Breast epithelium (tissue), 4 donors: ENCODE data around the gene PARD3B. TPM values are rescaled to one million over a fixed set of nuclear protein-coding genes. Genes with fewer than 3 reads are reported as not detected.

ENCODE experiments used
- DNase-seq, 2 donors: peaks; one replicate each; pipeline ENCODE4 v3.0.0-alpha.2; 2019; ENCODE audit warnings: low spot score in 2 of 2
- H3K27ac ChIP-seq, 2 donors: fragments of 200-600 bp; sonication (generic) in 1 of 2; one replicate each; pipeline ENCODE4 v1.5.1; 2016 to 2019; ENCODE audit warnings: mild to moderate bottlenecking in 1 of 2
- H3K27me3 ChIP-seq, 2 donors: fragments of 200-600 bp; sonication (generic) in 1 of 2; one replicate each; pipeline versions ENCODE4 v1.5.1 to v1.6.0; 2017 to 2019; ENCODE audit warnings: control low read depth in 1 of 2, mild to moderate bottlenecking in 1 of 2
- H3K36me3 ChIP-seq: fragments of 200-600 bp; one replicate; pipeline ENCODE4 v1.5.1; 2019
- H3K4me1 ChIP-seq, 2 donors: fragments of 200-600 bp; sonication (generic); one replicate each; pipeline ENCODE4 v1.5.1; 2016 to 2019; ENCODE audit warnings: control low read depth in 1 of 2
- H3K4me3 ChIP-seq, 3 donors: fragments of 200-600 bp; sonication (generic); 1 replicate in 2 of 3; 2 replicates in 1 of 3; pipeline ENCODE4 v1.5.1; 2016 to 2019; ENCODE audit warnings: mild to moderate bottlenecking in 3 of 3, moderate library complexity in 2 of 3
- H3K9me3 ChIP-seq, 2 donors: fragments of 200-600 bp; sonication (generic) in 1 of 2; one replicate each; pipeline ENCODE4 v1.5.1; 2016 to 2019; ENCODE audit warnings: control low read depth in 1 of 2
- CTCF ChIP-seq, 3 donors: fragments of 450-650 bp; IDR thresholded peaks; one replicate each; pipeline ENCODE4 v1.5.1; 2016 to 2017; ENCODE audit warnings: antibody characterized with exemption in 3 of 3, mild to moderate bottlenecking in 3 of 3, moderate library complexity in 3 of 3
- POLR2A ChIP-seq: fragments of 450-650 bp; IDR thresholded peaks from one replicate; pipeline ENCODE4 v1.6.1; 2016; ENCODE audit warnings: antibody characterized with exemption, mild to moderate bottlenecking, moderate library complexity
- POLR2AphosphoS5 ChIP-seq, 3 donors: sonication (generic); formaldehyde crosslinking; IDR thresholded peaks; one replicate each; pipeline ENCODE4 v1.6.1; 2017; ENCODE audit warnings: antibody characterized with exemption in 3 of 3
- intact Hi-C: fragments of 100-400 bp; cut with DNase I; formaldehyde crosslinking; loops from one replicate; pipeline ENCODE4 v1.15.1; 2023; ENCODE audit warnings: low total_unique reads
- total RNA-seq, 3 donors: library from RNA; depleted of rRNA; stranded (reverse); fragments of >200 nt; gene quantifications; one replicate each; pipeline ENCODE4 v1.1.0, GENCODE V29; 2016

PARD3B gene
- total RNA-seq, 3 donors from 2014 or later: 24.6 to 66.2 (median 25.9) TPM

- Histone ChIP-seq H3K36me3 (no peaks in the 10 kb centered on the region), H3K9me3 (no peaks in the 10 kb centered on the region), H3K27ac (no peak overlapping the region), H3K4me1 (no peaks in the 10 kb centered on the region), H3K4me3 (no peak overlapping the region), H3K27me3 (no peaks in the 10 kb centered on the region)
- intact Hi-C loops: no loop called here
- DNase-seq: no peak
- TF ChIP-seq POLR2A (no peak), CTCF (IDR thresholded peaks at IDR 0.05) (no peak), POLR2AphosphoS5 (IDR thresholded peaks at IDR 0.05) (no peak)
These were observed 879.8 kb downstream of the PARD3B start for GRCh38 chr2:205425102-205425501.

- TF ChIP-seq CTCF (IDR thresholded peaks at IDR 0.05) (no peak), POLR2AphosphoS5 (IDR thresholded peaks at IDR 0.05) (no peak), POLR2A (no peak)
- H3K4me1 ChIP-seq: no peaks in the 10 kb centered on the region
- no peak for DNase-seq
- no peaks in the 10 kb centered on the region for H3K36me3 ChIP-seq
- intact Hi-C loops: no loop called here
- no peak overlapping the region for H3K4me3 ChIP-seq
- no peaks in the 10 kb centered on the region for H3K9me3 ChIP-seq
- no peaks in the 10 kb centered on the region for H3K27me3 ChIP-seq
- H3K27ac ChIP-seq: no peak overlapping the region
These were observed 881.8 kb downstream of the PARD3B start for GRCh38 chr2:205427112-205427511.

- Histone ChIP-seq H3K27me3 (no peaks in the 10 kb centered on the region), H3K36me3 (no peaks in the 10 kb centered on the region), H3K9me3 (no peaks in the 10 kb centered on the region), H3K4me3 (no peak overlapping the region), H3K27ac (no peak overlapping the region), H3K4me1 (no peaks in the 10 kb centered on the region)
- TF ChIP-seq CTCF (IDR thresholded peaks at IDR 0.05): no peak
- TF ChIP-seq POLR2A: no peak
- no peak for TF ChIP-seq POLR2AphosphoS5 (IDR thresholded peaks at IDR 0.05)
- intact Hi-C loops: no loop called here
- DNase-seq: no peak
These were observed 883.5 kb downstream of the PARD3B start for GRCh38 chr2:205428811-205429210.

GRCh38 chr2:205435970-205436369 lies 890.7 kb downstream of the PARD3B start:
- H3K9me3 ChIP-seq: no peaks in the 10 kb centered on the region
- H3K4me3 ChIP-seq: no peak overlapping the region
- no peaks in the 10 kb centered on the region for H3K36me3 ChIP-seq
- no peak overlapping the region for H3K27ac ChIP-seq
- DNase-seq: no peak
- TF ChIP-seq POLR2AphosphoS5 (IDR thresholded peaks at IDR 0.05) (no peak), POLR2A (no peak), CTCF (IDR thresholded peaks at IDR 0.05) (no peak)
- intact Hi-C loops: no loop called here
- H3K27me3 ChIP-seq: no peaks in the 10 kb centered on the region
- no peaks in the 10 kb centered on the region for H3K4me1 ChIP-seq

- TF ChIP-seq POLR2AphosphoS5 (IDR thresholded peaks at IDR 0.05) (no peak), POLR2A (no peak), CTCF (IDR thresholded peaks at IDR 0.05) (no peak)
- Histone ChIP-seq H3K4me1 (no peaks in the 10 kb centered on the region), H3K36me3 (no peaks in the 10 kb centered on the region), H3K9me3 (peaks cover 5 to 7% of the 10 kb centered on the region in 2 donors), H3K27me3 (no peaks in the 10 kb centered on the region), H3K4me3 (no peak overlapping the region), H3K27ac (no peak overlapping the region)
- intact Hi-C loops: no loop called here
- DNase-seq: no peak
These were observed 893.0 kb downstream of the PARD3B start for GRCh38 chr2:205438241-205438640.
